NCI-H748 treated with DMSO at 0.1 percent for 48 hours (cell line): Measurements from ENCODE around the gene ZNF618.

Experiments
- DNase-seq: peaks from one replicate; lab custom pipeline; 2025; lab: John Stamatoyannopoulos, UW

Gene ZNF618

DNA sequence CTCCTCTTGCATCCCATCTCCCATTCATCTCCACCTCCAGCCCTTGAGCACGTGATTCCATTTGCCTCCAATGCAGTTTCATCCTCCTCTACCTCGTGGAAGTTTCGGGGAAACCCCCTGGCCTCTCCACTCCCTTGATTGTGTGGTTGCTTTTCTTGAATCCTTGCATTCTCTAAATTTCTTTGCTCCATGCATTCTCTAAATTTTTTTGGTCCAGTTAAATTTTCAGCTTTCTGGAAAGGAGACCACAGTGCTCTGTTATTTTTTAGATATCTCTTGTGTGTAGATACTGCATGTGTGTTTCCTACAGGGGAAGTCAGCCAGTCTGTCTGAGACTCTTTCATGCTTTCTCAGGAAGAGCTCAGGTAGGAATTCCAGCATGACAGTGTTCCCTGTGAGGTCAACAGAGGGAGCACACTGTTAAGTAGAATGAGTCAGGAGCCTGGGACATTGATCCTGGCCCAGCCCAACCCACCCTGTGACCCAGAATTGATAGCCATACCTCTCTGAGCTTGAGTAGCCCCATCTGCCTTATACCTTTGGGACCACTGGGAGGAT is 149.2 kb downstream of the ZNF618 start:
- DNase-seq, result no peak

DNA sequence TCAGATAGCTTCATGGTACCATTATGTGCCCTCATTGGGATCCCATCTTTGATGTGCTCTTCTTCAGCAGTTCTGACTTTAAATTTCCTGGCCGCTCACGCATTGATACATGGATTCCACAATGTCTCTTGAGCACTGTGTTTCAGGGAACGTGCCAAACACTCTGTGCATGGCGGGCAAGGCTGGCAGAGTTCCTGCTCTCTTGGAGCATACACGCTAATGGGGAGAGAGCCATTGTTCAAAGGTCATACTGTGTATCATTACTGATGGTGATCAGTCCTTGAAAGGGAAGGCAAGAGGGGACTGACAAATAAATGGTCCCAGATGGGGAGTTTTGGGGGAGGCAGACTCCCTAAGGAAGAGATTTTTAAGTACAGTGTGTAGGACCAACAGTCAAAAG is 149.7 kb downstream of the ZNF618 start:
- no peak for DNase-seq

DNA sequence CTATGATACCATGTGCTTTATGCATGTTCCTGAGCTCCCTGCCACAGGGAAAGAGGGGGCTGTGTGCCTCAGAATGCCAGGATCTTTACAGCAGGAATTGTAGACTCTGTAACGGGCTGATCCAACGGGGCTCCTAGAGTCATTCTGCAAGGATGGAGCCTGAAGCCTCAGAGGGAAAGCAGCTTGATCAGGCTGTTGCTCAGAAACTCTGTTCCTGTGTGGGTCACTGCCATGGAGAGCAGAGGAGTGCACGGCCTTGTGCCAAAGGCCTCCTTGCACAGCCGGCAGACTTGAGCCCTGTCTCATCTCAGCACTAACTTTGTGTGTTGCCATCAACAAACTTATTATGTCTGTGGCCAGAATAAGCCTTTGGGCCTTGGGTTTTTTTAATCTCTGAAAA is 150.2 kb downstream of the ZNF618 start:
- DNase-seq, result no peak

DNA sequence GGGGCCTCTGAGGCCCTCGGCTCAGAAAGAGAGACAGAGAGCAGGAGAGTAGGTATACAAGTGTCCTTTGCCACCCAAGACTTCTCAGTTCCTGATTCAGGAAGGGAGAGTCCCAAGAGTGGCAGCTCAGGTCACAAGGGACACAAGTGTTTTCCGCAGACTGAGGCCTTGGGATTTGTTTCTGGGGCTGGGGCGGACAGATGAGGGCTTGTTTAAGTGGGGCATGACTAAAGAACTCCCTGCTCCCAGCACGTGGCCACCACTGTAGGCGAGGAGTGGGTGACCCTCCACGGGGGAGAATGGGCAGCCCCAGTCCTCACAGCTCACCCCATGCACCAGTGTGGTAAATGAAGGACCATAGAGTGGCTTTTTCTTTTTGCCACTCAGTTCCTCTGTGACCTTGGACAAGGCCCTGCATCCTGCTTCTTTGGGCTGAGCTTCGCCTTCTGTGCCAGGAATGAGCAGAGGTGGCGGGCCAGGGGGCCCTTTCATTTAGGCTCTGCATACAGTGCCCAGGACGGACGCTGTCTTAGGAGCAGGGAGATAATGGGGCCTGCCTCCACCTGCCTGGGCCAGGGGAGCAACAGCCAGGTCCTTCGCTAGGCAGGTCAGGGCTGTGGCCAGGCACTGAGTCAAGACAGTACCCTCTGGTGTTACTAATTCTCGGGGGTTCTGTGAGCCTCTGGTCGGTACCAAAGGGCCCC is 151.2 kb downstream of the ZNF618 start:
- DNase-seq, result no peak

DNA sequence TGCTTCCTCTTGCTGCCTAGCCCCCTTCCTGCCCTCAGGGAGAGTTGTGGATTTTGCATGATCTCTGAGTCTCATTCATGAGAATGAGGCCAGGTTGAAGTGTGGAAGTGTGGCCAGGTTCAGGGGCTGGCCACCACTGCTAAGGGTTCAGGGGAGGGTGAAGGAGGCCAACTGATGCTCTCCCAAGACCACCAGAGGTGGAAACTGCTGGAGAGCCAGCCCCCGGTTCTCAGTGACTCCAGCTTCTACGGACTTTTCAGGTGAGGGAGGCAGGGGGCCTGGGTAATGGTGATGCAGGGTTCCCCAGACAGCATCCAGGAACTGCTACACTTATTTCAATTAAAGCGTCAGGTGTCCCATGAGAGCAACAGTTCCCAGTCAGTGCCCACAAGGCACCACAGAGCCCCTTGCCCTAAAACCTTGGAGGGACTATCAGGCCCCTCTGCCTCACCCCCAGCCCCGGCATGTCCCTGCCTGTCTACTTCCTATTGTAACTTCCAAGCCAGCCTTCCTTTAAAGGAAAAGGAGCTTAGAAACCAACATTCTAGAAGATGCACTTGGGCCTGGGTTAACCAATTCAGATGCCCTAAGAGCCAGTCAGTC is 151.9 kb downstream of the ZNF618 start:
- no peak for DNase-seq

DNA sequence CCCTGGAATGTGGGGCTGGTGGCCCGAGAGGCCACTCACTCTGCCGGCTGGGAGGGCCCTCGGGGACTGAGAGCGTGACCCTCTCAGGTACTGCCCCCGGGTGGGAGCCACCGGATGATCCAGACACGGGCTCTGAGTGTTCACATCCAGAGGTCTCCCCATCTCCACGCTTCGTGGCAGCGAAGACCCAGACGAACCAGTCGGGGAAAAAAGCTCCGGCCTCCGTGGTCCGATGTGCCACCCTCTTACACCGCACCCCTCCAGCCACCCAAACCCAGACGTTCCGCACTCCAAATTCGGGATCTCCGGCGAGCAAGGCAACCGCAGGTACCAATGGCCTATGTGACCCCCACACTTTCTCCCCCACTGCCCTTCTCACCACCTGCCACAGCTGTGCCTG is 152.5 kb downstream of the ZNF618 start:
- DNase-seq, result no peak

DNA sequence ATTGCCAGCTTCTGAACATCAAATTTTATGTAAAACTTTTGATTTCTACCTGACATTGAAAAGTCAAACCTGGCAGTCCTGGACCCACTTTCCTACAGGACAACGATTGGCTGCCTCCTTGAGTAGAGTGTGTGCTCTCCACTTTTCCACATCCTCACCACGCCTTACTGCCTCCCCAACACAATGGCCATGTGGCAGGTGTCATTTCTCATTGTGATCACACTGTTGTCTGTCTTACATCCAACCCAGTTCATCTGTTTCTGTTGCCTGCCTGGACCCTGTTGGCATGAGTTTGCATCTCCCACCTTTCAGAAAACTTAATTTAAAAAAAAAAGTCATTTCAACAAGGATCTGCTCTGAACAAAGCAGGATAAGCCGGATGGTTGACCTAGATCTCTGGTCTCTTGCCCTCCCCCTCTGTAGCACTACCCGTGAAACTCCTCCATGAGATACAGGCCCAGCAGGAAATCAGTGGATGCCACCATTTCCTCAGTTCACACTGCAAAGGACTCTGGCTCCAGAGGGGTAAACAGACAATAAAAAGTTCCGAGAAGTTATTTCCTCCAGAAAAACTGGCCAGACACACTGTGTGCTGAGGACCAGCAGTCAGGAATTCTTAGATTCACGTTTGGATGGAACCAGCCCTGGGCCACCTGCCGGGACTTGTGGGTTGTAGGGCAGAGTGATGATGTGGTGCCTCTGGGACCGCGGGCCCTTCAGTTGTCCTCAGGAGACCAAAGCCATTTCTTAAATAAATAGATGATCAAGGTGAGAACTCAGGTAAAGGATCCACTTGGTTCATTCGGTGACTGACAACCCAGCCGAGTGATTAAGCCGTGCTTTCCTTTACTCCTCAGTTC is 153.4 kb downstream of the ZNF618 start:
- no peak for DNase-seq

DNA sequence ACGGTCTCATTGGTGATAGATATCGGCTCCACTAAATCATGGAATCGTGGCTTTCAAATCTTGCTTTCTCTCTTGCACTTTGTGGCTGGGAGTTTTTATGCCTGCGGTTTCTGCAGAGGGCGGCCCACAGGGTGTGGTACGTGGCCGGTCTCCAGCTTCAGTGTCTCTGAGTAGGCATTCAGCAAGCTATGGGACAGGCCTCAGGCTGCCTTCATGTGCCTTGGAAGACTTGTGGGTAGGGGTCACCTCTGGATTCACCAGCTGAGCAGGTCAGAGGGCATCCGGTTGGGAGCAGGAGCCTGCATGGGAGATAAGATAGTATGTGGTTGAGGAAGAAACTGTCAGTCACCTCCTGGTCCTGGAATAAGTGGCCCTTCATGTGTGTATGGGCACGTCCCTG is 154.3 kb downstream of the ZNF618 start:
- no peak for DNase-seq

DNA sequence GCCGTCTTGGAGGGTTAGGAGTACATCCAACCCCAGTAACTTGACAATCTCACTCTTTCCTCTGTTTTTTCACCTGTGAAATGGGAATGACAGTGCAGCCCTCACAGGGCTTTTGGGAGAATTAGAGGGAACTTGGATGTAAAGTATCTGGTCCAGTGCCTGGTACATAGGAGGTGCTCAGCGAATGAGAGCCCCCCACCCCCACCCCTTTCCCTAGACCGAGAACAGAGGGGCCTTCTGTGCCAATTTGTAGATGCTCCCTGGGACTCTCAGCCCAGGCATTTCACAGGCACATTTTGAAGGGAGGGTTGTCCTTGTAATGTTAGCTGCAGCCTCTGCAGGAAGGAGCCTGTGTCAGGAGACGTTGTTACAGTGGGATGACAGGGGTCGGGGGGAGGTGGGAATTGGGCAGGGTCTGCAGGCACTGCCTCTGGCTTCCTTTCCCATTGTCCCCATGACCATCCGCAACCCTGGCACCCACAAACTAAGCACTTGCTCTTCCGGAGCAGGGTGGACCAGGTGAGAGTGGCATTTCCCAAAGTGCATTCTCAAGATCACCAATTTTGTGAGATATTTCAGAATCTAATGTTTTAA is 155.0 kb downstream of the ZNF618 start:
- DNase-seq, result no peak

DNA sequence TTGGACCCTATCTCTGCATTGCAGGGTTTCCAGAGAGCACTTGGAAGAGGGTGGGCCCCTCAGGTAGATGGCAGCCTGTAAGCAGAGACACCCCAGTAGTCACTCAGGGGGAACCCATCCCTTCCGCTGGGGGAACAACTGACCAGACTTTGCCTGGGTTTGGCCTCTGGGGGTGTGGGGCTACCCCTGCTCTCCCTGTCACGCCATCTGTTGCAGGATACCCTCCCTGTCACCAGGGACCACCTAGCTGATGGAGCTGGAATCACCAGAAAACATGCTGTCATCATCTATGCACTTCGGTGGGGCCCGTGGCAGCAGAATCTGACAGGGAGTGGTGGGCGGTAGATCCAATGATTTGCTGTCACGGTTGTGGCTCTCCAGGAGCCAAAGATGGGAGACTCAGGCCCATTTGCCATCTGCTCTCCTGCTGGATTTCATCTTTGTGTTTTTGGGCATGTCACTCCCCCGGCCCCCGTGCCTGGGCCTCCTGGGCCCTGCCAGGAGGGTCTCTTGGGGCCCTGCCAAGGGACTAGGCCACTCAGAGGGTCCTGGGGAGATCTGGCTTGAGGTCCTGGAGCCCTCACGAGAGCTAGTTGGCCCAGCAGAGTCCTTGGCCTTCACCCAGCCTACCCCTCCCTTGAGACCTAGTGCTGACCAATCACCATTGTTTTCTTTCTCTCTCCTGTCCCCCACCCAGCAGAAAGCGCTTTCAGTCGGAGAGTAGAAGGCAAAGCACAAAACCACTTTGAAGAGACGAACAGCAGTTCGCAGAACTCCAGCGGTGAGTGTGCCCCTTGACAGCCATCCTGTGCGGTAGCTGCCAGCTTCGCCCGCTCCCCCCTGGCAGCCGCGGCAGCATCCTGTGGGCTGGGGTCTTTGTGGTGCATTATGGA is 156.1 kb downstream of the ZNF618 start:
- no peak for DNase-seq

DNA sequence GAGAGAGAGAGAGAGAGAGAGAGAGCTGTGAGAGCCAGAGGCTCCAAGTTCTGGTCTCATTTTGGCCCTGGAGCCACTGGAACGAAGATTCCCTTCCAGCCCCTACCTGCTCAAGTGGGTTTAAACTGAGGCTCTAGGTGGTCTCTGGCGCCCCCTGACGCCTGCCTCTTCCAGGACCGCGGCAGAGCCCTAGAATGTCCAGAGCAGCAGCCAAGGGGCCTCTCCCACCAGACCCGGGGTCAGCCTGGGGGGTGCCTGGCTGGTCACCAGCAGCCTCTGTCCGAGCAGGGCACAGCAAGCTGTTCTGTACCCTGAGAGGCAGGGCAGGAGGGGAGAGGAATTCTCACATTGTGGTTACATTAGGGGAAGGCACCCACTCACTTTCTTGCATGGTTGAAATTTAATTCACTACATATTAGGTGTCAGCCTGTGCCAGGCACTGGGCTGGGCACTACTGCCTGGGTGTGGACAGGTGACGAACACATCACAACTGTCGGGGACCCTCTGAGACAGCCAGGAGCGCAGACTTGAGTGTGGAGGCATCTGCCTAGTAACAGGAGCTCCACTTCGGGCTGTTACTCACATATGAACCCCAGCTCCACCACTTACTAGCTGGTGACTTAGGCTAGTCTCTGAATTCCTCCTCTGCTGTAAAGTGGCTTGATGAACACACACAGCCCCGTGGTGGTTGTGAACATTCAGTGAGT is 157.4 kb downstream of the ZNF618 start:
- no peak for DNase-seq

DNA sequence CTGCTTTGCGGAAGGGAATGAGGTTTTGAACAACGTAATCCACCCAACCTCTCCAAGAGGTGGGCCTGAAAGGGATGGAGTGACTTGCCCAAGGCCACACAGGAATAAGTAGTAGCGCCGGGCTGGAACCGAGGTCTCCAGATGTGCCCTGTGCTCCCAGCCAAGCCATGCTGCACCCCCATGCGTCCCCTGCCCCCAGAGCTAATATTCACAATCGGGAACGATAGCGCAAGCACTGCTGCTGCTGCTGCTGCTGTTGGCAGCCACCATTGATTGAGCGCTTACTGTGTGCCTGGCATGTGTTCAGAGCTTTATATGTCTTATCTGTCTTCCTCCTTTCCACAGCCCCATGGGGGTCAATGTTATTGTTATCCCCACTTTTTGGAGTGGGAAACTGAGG is 158.1 kb downstream of the ZNF618 start:
- DNase-seq, result no peak

DNA sequence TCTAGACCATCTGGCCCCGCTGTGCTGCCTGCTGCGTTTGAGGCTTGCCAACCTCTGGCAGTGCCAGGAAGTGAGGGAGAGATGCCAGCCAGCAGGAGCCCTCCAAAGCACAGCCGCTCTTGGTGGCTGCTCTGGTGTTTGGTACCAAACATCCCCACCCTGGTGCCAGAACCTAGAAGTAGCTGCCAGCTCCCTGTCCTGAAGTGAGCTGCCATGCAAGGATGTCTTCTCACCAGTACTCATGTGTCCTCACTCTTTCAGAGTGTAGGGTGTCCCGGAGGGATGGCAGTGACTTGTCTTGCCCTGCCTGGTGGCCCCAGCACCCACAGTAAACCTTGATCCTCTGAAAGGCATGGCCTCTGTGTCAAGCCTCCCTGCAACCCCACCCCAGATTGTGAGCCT is 158.6 kb downstream of the ZNF618 start:
- DNase-seq, result no peak

DNA sequence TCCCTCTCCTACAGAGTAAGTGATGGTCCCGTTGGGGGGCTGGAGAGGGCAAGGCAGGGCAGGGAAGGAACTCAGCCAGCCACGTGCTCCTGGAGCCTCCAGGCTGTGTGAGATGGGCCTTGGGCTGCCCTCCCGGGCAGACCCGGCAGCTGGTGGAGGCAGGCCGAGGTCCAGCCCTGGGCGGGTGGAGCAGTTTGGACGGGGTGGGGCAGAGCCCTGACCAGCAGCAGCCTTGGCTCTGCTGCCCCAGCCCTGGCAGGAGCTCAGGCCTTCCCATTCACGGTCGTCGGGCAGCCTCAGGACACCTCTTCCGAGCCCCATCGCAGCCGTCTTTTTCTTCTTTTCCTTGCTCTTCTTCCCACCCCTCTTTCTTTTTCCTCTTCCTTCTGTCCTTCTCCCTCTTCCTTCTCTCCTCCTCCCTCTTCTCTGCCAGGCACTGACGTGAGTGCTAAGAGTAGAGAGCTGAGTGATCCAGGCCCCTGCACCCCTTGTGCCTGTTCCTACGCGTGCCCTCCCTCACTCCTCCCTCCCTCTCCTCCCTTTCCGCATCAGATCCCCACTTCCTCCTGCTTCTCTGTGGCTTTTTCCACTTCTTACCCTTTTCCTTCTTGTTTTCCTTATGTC is 159.2 kb downstream of the ZNF618 start:
- no peak for DNase-seq

DNA sequence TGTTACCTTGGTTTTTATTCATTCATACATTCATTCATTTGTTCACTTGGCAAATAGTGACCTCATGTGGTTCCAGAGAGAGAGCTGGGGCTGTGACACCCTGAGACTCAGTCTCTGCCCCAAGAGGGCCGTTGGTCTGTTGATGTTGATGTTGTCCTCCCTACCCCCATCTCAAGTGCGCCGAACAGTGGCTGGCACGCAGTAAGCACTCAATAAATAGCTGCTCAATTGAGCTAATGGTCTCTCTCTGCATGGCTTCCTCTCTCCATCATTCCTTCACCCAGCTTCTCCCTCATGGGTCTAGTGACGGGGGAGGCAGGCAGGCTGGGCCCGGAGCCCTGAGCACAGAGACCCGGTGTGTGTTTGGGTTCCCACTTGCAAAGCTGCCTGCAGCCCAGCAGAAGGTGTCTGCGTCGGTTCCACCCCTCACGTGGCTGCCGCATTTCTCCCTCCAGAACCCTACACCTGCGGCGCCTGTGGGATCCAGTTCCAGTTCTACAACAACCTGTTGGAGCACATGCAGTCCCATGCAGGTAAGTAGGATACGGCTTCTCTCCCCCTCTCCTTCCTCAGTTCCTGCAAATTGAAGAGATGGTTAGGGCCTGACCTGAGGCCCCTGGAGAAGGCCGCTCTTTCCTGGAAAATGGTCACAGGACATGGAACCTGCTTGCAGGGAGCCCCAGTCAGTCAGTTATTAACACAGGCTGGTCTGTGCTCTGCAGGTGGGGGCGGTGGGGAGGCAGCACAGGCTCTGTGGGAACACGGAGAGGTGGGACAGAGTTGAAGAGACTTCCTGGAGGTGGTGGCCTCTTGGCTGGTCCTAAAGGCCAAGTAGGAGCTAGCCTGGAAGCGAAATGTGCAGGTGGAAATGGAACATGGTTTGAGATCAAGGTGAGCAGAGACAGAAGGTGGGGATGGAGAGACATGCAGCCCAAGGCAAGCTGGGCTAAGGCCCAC is 160.0 kb downstream of the ZNF618 start:
- DNase-seq, result no peak

DNA sequence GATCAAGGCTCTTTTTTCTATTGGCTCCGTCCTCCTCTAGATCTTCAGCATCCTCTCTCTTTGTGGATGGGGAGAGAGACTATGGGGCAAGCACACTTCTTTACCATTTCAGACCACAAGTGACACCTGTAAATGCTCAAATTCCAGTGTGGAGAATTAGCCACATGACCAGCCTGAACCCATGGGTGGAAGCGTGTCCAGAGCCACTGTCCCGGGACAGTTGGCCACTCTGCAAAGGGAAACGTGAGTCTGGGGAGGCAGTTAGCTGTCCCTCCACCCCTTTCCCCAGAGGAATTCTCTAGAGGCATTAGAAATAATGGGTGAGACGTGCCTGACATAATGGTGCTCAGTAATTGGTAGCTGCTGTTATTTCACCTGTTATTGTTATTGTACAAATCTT is 161.1 kb downstream of the ZNF618 start:
- no peak for DNase-seq

DNA sequence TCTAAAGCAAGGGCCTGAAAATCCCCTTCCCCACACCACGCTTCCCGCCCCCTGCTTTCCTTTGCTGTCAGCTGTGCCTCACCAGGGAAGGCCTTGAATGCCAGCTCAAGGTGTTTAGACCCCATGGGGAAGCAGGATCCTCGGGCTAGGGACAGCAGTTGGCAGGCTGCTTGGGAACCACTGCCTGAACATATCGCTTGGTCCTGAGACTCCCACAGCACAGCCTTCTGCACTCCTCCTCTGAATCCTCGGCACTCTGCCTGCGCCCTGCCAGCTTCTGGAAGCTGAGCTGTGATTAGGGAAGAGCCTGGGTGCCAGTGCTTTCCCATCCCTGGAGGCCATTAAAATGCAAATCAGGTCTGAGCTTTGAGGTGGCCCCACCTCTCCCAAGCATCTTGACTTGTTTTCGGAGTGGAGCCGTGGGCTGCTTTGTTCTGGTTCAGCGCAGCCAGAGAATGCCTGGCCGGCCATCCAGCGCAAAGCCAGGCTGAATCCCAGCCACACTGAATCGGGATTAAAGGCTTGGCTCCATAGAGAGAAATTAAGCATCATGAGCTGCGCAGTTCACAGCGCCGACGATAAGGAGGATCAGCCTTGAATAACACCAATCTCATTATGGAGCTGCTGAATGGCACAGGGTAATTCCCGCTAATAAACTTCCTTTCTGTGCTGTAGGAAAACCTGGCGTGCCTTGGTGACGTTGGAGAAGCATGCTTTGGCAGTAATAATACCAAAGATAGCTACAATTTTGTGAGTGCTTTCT is 162.0 kb downstream of the ZNF618 start:
- DNase-seq, result no peak

DNA sequence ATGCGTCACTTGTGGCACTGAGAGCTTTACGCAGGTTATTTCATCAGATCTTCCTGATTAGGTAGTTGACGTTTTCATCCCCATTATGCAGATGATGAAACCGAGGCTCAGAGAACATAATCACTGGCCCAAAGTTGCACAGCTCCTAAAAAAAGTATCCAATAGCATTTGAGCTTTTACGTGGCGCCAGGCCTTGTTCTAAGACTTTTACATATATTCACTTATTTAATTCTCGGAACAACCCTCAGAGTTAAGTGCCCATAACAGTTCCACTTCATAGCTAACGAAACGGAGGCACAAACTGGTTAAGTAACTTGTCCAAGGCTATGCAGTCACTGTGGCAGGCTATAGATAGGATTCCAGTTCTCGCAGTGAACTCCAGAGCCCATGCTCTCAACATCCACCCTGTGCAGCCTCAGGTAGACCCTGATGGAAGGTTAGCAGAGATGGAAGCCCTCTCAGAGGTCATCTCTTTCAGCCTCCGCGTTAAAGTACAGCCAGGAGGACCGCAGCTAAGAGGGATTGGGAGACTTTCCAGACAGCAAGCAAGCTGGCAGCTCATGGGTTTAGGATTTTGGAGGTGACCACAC is 162.7 kb downstream of the ZNF618 start:
- DNase-seq, result no peak
